NT2/D1 (cell line): ENCODE results near the gene C1orf226.

Experiments used
- SUZ12 ChIP-seq: IDR thresholded peaks from 2 replicates; pipeline ENCODE4 v1.6.1; 2011; ENCODE audit not compliant: insufficient read length, insufficient read depth; ENCODE audit errors: extremely low read depth
- YY1 ChIP-seq: IDR thresholded peaks from 2 replicates; pipeline ENCODE4 v1.6.1; 2011; ENCODE audit not compliant: insufficient read length, insufficient read depth
- ZNF274 ChIP-seq: IDR thresholded peaks from 2 replicates; pipeline ENCODE4 v1.6.1; 2011; ENCODE audit warnings: mild to moderate bottlenecking, low read depth, low read length

GRCh38 chr1:162405800-162406199, 24.3 kb downstream of the C1orf226 start:
- TF ChIP-seq YY1: no peak
- no peak for TF ChIP-seq ZNF274
- TF ChIP-seq SUZ12: no peak
